Measurements from ENCODE around the gene MYLK. TPM values are rescaled to one million over a fixed set of nuclear protein-coding genes. Genes with fewer than 3 reads are reported as not detected.

The MYLK gene
- total and polyA plus RNA-seq, 10 of the 15 experiments (the other 5 are each of a cell fraction or from before 2014, with no cell fraction given): 0.04 to 1.6 (median 0.42) TPM; not detected in 1

GRCh38 chr3:123622766-123623165 is 261.4 kb downstream of the MYLK start:
- RAD21 ChIA-PET (ENCODE audit: unreplicated experiment): no interaction called here
- 75% methylated on average over 2 of the region's 2 CpGs for WGBS (ENCODE audit: insufficient coverage, insufficient replicate concordance, low lambda C conversion rate, missing lambda C conversion rate)
- CTCF ChIA-PET: no interaction called here
- no peak for TF ChIP-seq CBFB (IDR thresholded peaks at IDR 0.05; ENCODE audit: low read depth)
- TF ChIP-seq ZBTB40 (IDR thresholded peaks at IDR 0.05; ENCODE audit: borderline replicate concordance): no peak
- no peak for TF ChIP-seq SPI1 (IDR thresholded peaks at IDR 0.05; ENCODE audit: borderline replicate concordance, insufficient read depth, low read depth, low read length)
- TF ChIP-seq SP1 (IDR thresholded peaks at IDR 0.05; ENCODE audit: low read depth, low read length): no peak
- TF ChIP-seq PRDM15 (CRISPR knock-in tag; IDR thresholded peaks at IDR 0.05): no peak
- TF ChIP-seq MYB (IDR thresholded peaks at IDR 0.05; ENCODE audit: borderline replicate concordance, low read depth, low read length): no peak
- TF ChIP-seq KLF5 (IDR thresholded peaks at IDR 0.05; ENCODE audit: partially characterized antibody): no peak
- TF ChIP-seq ELK1 (IDR thresholded peaks at IDR 0.05; ENCODE audit: low read depth, low read length): no peak
- TF ChIP-seq CUX1 (IDR thresholded peaks at IDR 0.05; ENCODE audit: insufficient replicate concordance, low read depth, low read length): no peak

More at GRCh38 chr3:123622766-123623165, 261.4 kb downstream of the MYLK start:
- Histone ChIP-seq H3K36me3 (ENCODE audit: control insufficient read depth in 2 of 2, insufficient read depth in 2 of 2, low read length in 1 of 2) (no peaks in the 10 kb centered on the region), H3K9ac (ENCODE audit: control insufficient read depth, insufficient read depth, low read length) (no peak overlapping the region), H3K4me2 (ENCODE audit: control insufficient read depth, insufficient read depth) (no peak overlapping the region), H4K20me1 (ENCODE audit: control insufficient read depth, insufficient read depth) (no peaks in the 10 kb centered on the region), H3K79me2 (ENCODE audit: control insufficient read depth, insufficient read depth, low read length) (no peaks in the 10 kb centered on the region), H3K27me3 (replicated peaks in 1 of 2; ENCODE audit: control insufficient read depth in 2 of 2, insufficient read depth in 2 of 2, low read length in 1 of 2) (no peaks in the 10 kb centered on the region), H3K4me1 (ENCODE audit: control insufficient read depth, insufficient read depth, low read length) (no peaks in the 10 kb centered on the region), H3K27ac (ENCODE audit: control insufficient read depth, insufficient read depth) (no peak overlapping the region), H3K4me3 (no peak overlapping the region), H3K9me3 (replicated peaks; ENCODE audit: control insufficient read depth, insufficient read depth, low read length) (no peaks in the 10 kb centered on the region), H2AFZ (ENCODE audit: control insufficient read depth, low read depth, low read length) (no peak overlapping the region)
- intact Hi-C loops (cut with micrococcal nuclease; ENCODE audit: unreplicated experiment): no loop called here
- BruUV-seq (replicated peaks): no TSS peak
- ChIA-PET SMC1A (ENCODE audit: uncharacterized antibody, unreplicated experiment) (interaction anchor here (1.1 kb wide), 1 partner anchor 20 kb away, joined by 3 read pairs; no protein-coding TSS in a partner anchor), POLR2A (no interaction called here)
- in situ Hi-C loops (cut with MboI): no loop called here
- ATAC-seq (no peak), DNase-seq (ENCODE audit: low read depth, low spot score) (no peak), FAIRE-seq (no peak)
